Kidney glomerular epithelial cell (primary cell): ENCODE data around the gene TMEM232.
"Not testable (repeated sequence)": the region's sequence is repeated elsewhere in the genome, so short reads cannot be mapped to it uniquely, and the experiment has no call there.

ENCODE experiments used
- DNase-seq: peaks from one replicate; lab custom pipeline; 2025; lab: John Stamatoyannopoulos, UW

The TMEM232 gene

GRCh38 chr5:110625376-110625999 lies 101.0 kb downstream of the TMEM232 start:
- no peak for DNase-seq

GRCh38 chr5:110623874-110624273 lies 102.6 kb downstream of the TMEM232 start:
- DNase-seq, result no peak

GRCh38 chr5:110618941-110619340 lies 107.5 kb downstream of the TMEM232 start:
- no peak for DNase-seq

- no peak for DNase-seq
Observed at GRCh38 chr5:110616009-110616408, 110.5 kb downstream of the TMEM232 start.

- DNase-seq, result no peak
Observed at GRCh38 chr5:110612794-110613247, 113.7 kb downstream of the TMEM232 start.

- DNase-seq, result no peak
Observed at GRCh38 chr5:110611817-110612216, 114.7 kb downstream of the TMEM232 start.

- no peak for DNase-seq
Observed at GRCh38 chr5:110594866-110595265, 131.6 kb downstream of the TMEM232 start.

- DNase-seq, result peak; percentile 24
Observed at GRCh38 chr5:110590187-110590586, 136.3 kb downstream of the TMEM232 start.

- DNase-seq, result no peak
Observed at GRCh38 chr5:110588286-110588980, 138.0 kb downstream of the TMEM232 start.

- no peak for DNase-seq
Observed at GRCh38 chr5:110580625-110581024, 145.8 kb downstream of the TMEM232 start.

- DNase-seq, result no peak
Observed at GRCh38 chr5:110572729-110573128, 153.7 kb downstream of the TMEM232 start.

- DNase-seq, result no peak
Observed at GRCh38 chr5:110562191-110562590, 164.3 kb downstream of the TMEM232 start.

GRCh38 chr5:110561510-110561909 lies 165.0 kb downstream of the TMEM232 start:
- DNase-seq, result no peak

GRCh38 chr5:110549301-110549700 lies 177.2 kb downstream of the TMEM232 start:
- no peak for DNase-seq

GRCh38 chr5:110548171-110548570 lies 178.3 kb downstream of the TMEM232 start:
- DNase-seq, result no peak

- no peak for DNase-seq
Observed at GRCh38 chr5:110547495-110547894, 179.0 kb downstream of the TMEM232 start.

GRCh38 chr5:110545716-110546115 lies 180.8 kb downstream of the TMEM232 start:
- DNase-seq, result no peak

- DNase-seq, result no peak
Observed at GRCh38 chr5:110544603-110545002, 181.9 kb downstream of the TMEM232 start.

GRCh38 chr5:110542949-110543348 lies 183.5 kb downstream of the TMEM232 start:
- no peak for DNase-seq

GRCh38 chr5:110536120-110537115 lies 190.1 kb downstream of the TMEM232 start:
- DNase-seq, result no peak

GRCh38 chr5:110535146-110535545 lies 191.3 kb downstream of the TMEM232 start:
- DNase-seq, result not testable (repeated sequence)

- no peak for DNase-seq
Observed at GRCh38 chr5:110525762-110526161, 200.7 kb downstream of the TMEM232 start.
